Subcutaneous abdominal adipose tissue (tissue), 5 donors: ENCODE data around the gene GSX2.

Experiments used
- H3K27ac ChIP-seq: one replicate; pipeline ENCODE4 v1.7.0; 2013; ENCODE audit warnings: low read depth, mild to moderate bottlenecking, inconsistent platforms, low read length, moderate library complexity
- H3K27me3 ChIP-seq, 5 donors: one replicate each; pipeline ENCODE4 v1.7.0; 2013; ENCODE audit warnings: low read length in 5 of 5, inconsistent platforms in 1 of 5; ENCODE audit not compliant: control insufficient read depth in 5 of 5, insufficient read depth in 4 of 5
- H3K36me3 ChIP-seq, 5 donors: one replicate each; pipeline ENCODE4 v1.7.0; 2013; ENCODE audit warnings: low read length in 5 of 5; ENCODE audit not compliant: control insufficient read depth in 5 of 5, insufficient read depth in 5 of 5
- H3K4me1 ChIP-seq, 5 donors: one replicate each; pipeline ENCODE4 v1.7.0; 2013; ENCODE audit warnings: low read length in 5 of 5, mild to moderate bottlenecking in 3 of 5, moderate library complexity in 1 of 5; ENCODE audit not compliant: control insufficient read depth in 5 of 5, insufficient read depth in 5 of 5
- H3K4me3 ChIP-seq, 5 donors: one replicate each; pipeline ENCODE4 v1.7.0; 2013; ENCODE audit warnings: low read length in 5 of 5, low read depth in 1 of 5
- H3K9ac ChIP-seq, 5 donors: one replicate each; pipeline ENCODE4 v1.7.0; 2013; ENCODE audit warnings: low read length in 5 of 5, mild to moderate bottlenecking in 4 of 5, moderate library complexity in 3 of 5
- H3K9me3 ChIP-seq, 5 donors: one replicate each; pipeline ENCODE4 v1.7.0; 2013; ENCODE audit warnings: low read length in 5 of 5; ENCODE audit not compliant: control insufficient read depth in 5 of 5
- donor health status: healthy.
- donor health status: healthy.
- donor health status: healthy.
- donor health status: healthy.
- donor health status: healthy.

Gene GSX2

DNA sequence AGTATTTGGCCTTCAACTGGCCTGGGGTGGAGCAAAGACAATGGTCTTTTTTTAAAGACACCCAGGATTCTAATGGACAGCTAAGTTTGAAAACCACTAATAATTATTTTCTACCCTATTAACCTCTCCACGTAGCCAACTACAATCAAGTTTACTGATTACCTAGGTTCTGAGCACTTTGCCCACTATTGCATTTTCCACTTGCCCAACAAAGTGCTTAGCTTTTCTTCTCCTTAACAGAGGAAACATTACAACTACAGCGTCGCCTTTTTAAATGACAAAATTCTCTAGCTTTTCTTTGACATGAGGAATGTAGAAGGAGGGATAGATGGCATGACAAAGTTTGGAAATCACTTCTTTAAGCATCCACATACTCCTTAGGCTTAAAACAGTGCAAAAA, 37.6 kb upstream of the GSX2 start:
- H3K27ac ChIP-seq, result peak overlapping the region; percentile 92
- H3K36me3 ChIP-seq, result no peaks in the 10 kb centered on the region
- peak overlapping the region; percentile 79 to 99 (median 97) for H3K4me3 ChIP-seq
- peak overlapping the region in 3 of 5 donors; percentile 83 to 95 (median 91) for H3K9ac ChIP-seq
- peaks cover 12 to 62% (median 50%) of the 10 kb centered on the region in 5 donors for H3K4me1 ChIP-seq
- no peaks in the 10 kb centered on the region for H3K27me3 ChIP-seq
- H3K9me3 ChIP-seq, result no peaks in the 10 kb centered on the region

- peak overlapping the region; percentile 83 to 98 (median 95) for H3K9ac ChIP-seq
- H3K4me1 ChIP-seq, result peaks cover 12 to 56% (median 47%) of the 10 kb centered on the region in 5 donors
- H3K27me3 ChIP-seq, result no peaks in the 10 kb centered on the region
- no peaks in the 10 kb centered on the region for H3K36me3 ChIP-seq
- H3K4me3 ChIP-seq, result peak overlapping the region; percentile 79 to 99 (median 97)
- H3K27ac ChIP-seq, result peak overlapping the region; percentile 92
- peaks cover 0 to 4% (median 0%) of the 10 kb centered on the region in 5 donors for H3K9me3 ChIP-seq
These were observed 36.7 kb upstream of the GSX2 start for GRCh38 chr4:54063229-54063628.

DNA sequence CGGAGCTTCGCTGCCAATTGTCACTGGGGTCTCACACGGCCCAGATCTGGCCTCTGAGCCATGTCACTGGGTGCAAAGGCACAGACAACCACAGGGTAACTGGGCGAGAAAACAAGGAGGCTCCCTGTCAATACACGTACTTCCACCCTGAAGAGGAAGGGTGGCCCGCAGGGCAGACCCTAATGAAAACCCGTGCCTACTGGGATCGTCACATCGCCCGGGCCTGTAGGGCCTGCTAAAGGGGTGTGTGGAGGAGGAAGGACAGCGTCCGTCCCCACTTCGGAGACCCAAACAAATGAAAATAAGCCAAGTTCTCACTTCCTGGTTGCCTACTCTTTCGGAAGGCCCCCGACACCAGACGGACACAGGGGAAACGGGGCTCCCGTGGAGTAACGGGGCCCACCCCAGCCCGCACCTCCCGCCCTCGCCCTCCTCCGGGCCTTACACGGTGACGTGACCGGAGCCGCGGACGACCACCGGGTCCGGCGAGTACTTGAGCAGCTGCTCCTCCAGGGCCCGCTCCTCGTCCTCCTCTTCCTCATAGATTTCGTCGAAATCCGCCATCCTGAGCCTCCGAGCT, 36.1 kb upstream of the GSX2 start:
- Histone ChIP-seq H3K9me3 (peaks cover 0 to 4% (median 0%) of the 10 kb centered on the region in 5 donors), H3K36me3 (no peaks in the 10 kb centered on the region), H3K4me3 (peak overlapping the region; percentile 79 to 99 (median 97)), H3K27ac (peak overlapping the region; percentile 92), H3K9ac (peak overlapping the region; percentile 83 to 98 (median 95)), H3K27me3 (no peaks in the 10 kb centered on the region), H3K4me1 (peaks cover 12 to 54% (median 47%) of the 10 kb centered on the region in 5 donors)

DNA sequence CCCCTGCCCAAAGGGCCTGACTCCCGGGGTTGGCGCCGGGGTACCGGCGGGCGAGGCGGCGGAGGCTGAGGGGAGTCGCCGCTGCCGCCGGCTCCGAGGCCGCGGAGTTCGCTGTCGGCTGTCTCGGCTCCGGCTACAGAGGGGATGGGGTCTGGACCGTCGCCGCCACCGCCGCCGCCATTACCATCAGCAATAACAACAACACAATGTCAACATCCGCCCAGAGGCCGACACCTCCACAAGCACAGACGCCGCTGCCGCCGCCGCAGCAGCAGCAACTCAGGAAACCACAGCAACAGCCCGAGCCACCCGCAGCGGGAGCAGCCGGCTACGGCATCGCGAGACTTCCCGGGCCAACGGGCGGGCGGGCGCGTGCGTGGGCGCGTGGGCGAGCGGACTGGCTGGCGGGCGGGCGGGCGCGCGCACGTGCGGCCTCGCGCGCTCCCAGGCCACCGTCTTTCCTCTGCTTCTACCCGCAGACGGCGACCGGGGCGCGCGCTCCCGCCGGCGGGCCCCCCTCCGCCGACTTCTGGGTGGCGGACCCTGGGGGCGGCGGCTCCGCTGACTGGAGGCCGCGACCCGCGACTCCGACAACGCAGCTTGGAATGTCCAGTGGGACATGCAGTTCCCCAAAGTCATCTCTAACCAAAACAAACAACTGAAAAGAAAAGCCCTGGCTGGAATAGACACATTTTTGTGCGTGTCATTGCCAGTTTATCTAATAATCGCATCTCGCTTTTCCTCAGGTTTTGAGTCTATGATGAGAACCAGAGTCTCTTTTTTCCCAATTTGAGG, 35.4 kb upstream of the GSX2 start, which contains the start of gene CHIC2:
Gene CHIC2 (minus strand): TSS at position 289 of the 795 bp plus-strand sequence. CDS start 305 bp downstream, outside the sequence.
- peak within 1 kb of the TSS; percentile 79 to 99 (median 97) for H3K4me3 ChIP-seq
- no peaks in the 10 kb centered on the region for H3K36me3 ChIP-seq
- peak within 1 kb of the TSS; percentile 92 for H3K27ac ChIP-seq
- no peaks in the 10 kb centered on the region for H3K27me3 ChIP-seq
- H3K9me3 ChIP-seq, result peaks cover 0 to 4% (median 0%) of the 10 kb centered on the region in 5 donors
- H3K9ac ChIP-seq, result peak within 1 kb of the TSS; percentile 83 to 98 (median 95)
- H3K4me1 ChIP-seq, result peaks cover 12 to 54% (median 45%) of the 10 kb centered on the region in 5 donors

- Histone ChIP-seq H3K9ac (peak overlapping the region; percentile 8 to 86 (median 65)), H3K27me3 (no peaks in the 10 kb centered on the region), H3K4me3 (peak overlapping the region; percentile 65 to 87 (median 79)), H3K9me3 (peaks cover 0 to 4% (median 0%) of the 10 kb centered on the region in 5 donors), H3K36me3 (no peaks in the 10 kb centered on the region), H3K4me1 (peaks cover 12 to 48% (median 45%) of the 10 kb centered on the region in 5 donors), H3K27ac (peak overlapping the region; percentile 92)
These were observed 34.5 kb upstream of the GSX2 start for GRCh38 chr4:54065282-54066087.

DNA sequence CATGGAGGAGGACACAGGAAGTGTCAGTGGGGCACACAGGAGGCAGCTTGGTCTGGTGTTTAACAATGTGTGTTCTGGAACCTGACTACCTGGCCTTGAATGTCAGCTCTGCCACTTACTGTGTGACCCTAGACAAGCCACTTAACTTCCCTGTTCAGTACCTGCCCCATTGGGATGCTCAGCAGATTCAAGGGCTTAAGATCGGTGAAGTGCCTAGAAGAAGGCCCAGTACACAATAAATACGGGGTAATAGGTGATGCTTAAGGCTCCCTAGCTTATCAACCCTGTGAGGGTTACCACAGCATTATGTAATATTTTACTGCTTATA, 33.9 kb upstream of the GSX2 start:
- H3K36me3 ChIP-seq, result no peaks in the 10 kb centered on the region
- H3K9me3 ChIP-seq, result peaks cover 0 to 4% (median 0%) of the 10 kb centered on the region in 5 donors
- H3K4me1 ChIP-seq, result peaks cover 12 to 43% (median 41%) of the 10 kb centered on the region in 5 donors
- no peak overlapping the region for H3K9ac ChIP-seq
- H3K4me3 ChIP-seq, result no peak overlapping the region
- H3K27ac ChIP-seq, result peak overlapping the region; percentile 72
- H3K27me3 ChIP-seq, result no peaks in the 10 kb centered on the region

GRCh38 chr4:54066718-54067129, 33.2 kb upstream of the GSX2 start:
- Histone ChIP-seq H3K27ac (peak overlapping the region; percentile 72), H3K4me3 (peak overlapping the region in 1 of 5 donors; percentile 13), H3K9ac (peak overlapping the region in 2 of 5 donors; percentile 10 to 59), H3K9me3 (peaks cover 0 to 4% (median 0%) of the 10 kb centered on the region in 5 donors), H3K36me3 (no peaks in the 10 kb centered on the region), H3K4me1 (peaks cover 12 to 36% (median 35%) of the 10 kb centered on the region in 5 donors), H3K27me3 (no peaks in the 10 kb centered on the region)

DNA sequence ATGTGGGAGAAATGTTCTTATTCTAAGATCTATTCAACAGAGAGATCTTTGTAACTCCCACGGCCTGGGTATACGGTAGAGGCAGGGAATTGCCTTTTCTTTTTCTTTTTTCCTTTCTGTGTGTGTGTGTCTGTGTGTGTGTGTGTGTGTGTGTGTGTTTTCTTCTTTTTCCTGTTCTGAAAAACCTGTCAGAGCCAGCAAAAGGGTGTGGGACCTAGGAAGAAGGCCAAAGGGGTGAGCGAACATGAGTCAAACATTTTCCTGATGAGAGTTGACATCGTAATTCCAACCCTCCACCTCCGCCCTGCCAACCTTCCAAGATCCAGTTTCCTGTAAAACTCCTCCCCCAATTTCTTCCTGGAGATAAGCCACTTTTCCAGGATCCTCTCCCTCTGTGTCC, 32.8 kb upstream of the GSX2 start:
- H3K36me3 ChIP-seq, result no peaks in the 10 kb centered on the region
- H3K27ac ChIP-seq, result peak overlapping the region; percentile 72
- H3K4me3 ChIP-seq, result peak overlapping the region in 1 of 5 donors; percentile 13
- H3K27me3 ChIP-seq, result no peaks in the 10 kb centered on the region
- peaks cover 12 to 36% (median 31%) of the 10 kb centered on the region in 5 donors for H3K4me1 ChIP-seq
- peak overlapping the region in 1 of 5 donors; percentile 59 for H3K9ac ChIP-seq
- H3K9me3 ChIP-seq, result peaks cover 0 to 4% (median 0%) of the 10 kb centered on the region in 5 donors

DNA sequence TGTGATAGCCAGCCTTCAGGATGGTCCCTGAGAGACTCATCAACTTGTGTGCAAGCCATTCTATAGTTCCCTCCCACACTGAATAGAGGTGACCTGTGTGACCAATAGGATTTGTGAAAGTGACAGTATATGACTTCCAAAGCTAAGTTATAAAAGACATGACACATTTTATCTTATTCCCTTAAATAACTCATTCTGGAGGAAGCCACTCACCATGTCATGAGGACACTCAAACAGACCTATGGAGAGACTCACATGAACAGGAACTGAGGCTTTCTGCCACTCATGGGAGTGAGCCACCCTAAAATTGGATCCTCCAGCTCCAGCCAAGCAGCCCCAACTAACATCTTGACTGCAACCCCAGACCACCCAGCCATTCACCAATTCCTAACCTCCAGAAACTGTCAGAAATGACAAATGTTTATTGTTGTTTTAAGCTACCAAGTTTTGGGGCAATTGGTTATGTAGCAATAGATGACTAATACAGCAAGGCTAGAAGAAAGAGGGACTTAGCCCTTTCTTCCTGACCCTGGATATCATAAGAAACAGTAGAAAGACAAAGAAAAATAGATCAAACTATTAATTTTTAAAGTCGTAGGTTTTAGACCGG, 26.6 kb upstream of the GSX2 start:
- no peaks in the 10 kb centered on the region for H3K27me3 ChIP-seq
- no peaks in the 10 kb centered on the region for H3K9me3 ChIP-seq
- no peak overlapping the region for H3K27ac ChIP-seq
- H3K4me3 ChIP-seq, result no peak overlapping the region
- no peaks in the 10 kb centered on the region for H3K4me1 ChIP-seq
- no peaks in the 10 kb centered on the region for H3K36me3 ChIP-seq
- no peak overlapping the region for H3K9ac ChIP-seq
